NCI-H1417 (cell line): Measurements from ENCODE around the gene NOC4L.
"Not testable (repeated sequence)": the region's sequence is repeated elsewhere in the genome, so short reads cannot be mapped to it uniquely, and the experiment has no call there.

Experiments
- DNase-seq, 3 experiments: peaks; one replicate each; lab custom pipeline; 2025; lab: John Stamatoyannopoulos, UW

The NOC4L gene

DNA sequence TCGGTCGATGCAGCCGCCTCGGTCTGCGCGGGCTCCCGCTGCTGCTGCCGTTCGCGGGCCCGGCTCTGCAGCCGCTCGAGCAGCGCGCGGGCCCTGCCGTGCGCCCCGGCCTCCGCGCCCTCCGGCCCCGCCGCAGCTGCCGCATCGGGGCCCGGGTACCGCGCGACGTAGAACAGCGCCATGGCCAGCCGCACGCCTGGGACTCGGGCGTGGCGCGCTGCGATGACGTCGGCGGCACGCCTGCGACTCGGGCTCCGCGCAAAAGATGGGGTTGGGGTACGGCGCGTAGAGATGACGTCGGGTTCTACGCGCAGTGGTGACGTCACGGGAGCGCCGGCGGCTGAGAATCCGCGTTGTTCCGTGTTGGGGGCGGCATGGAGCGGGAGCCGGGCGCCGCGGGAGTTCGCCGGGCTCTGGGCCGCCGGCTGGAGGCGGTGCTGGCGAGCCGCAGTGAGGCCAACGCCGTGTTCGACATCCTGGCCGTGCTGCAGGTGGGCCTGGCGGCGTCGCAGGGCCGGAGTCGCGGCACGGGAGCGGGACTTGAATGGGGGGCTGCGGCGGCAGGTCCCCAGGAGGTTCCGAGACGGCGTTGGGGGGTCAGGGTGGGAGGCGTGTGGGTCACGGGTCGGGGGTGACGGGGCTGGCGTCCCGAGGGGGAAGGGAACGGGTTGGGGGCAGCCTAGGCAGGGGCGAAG lies at the start of gene NOC4L, which contains the start of gene DDX51:
Gene NOC4L, plus strand, starts transcription at position 343 of the 695 bp plus-strand sequence. Its CDS starts 32 bp downstream, at position 375.
Gene DDX51, minus strand, starts transcription at position 205 of the 695 bp plus-strand sequence. Its CDS starts 23 bp downstream, at position 182.
- DNase-seq: peak; percentile 95 to 97 (median 97)

- DNase-seq: no peak
Measured at GRCh38 chr12:132095520-132096409, 48.5 kb upstream of the NOC4L start.

- DNase-seq: no peak
Measured at GRCh38 chr12:132099739-132100138, 44.5 kb upstream of the NOC4L start.

GRCh38 chr12:132100306-132101065 lies 43.8 kb upstream of the NOC4L start:
- DNase-seq: no peak

DNA sequence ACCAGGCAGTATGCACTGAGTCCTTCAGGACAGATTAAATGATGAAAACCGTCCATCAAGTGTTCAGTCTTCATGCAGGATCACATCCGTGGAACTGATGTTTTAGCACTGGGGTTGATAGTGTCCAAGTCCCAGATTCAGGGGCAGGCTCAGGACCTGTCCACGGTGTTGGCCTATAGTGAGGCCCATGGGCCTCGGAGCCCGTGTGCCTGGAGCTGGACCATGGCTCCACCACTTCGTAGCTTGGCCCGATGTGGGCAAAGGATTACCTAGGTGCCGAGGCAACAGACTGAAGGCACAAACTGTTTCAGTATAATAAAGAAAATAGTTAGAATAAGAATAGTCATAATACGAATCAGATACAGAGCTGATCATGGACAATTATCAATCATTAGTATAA lies 42.0 kb upstream of the NOC4L start:
- DNase-seq: no peak

DNA sequence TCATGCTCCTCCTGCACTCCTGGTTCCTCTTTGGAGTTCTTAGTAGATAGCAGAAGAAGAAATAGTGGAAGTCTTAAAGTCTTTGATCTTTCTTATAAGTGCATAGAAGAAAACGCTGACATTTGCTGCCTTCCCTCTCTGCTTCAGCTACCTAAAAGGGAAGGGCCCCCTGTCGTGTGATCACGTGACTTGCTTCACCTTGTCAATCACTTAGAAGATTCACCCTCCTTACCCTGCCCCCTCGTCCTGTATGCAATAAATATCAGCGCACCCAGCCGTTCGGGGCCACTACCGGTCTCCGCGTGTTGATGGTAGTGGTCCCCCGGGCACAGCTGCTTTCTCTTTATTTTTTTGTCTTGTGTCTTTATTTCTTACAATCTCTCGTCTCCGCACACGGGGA lies 41.2 kb upstream of the NOC4L start:
- not testable (repeated sequence) for DNase-seq

DNA sequence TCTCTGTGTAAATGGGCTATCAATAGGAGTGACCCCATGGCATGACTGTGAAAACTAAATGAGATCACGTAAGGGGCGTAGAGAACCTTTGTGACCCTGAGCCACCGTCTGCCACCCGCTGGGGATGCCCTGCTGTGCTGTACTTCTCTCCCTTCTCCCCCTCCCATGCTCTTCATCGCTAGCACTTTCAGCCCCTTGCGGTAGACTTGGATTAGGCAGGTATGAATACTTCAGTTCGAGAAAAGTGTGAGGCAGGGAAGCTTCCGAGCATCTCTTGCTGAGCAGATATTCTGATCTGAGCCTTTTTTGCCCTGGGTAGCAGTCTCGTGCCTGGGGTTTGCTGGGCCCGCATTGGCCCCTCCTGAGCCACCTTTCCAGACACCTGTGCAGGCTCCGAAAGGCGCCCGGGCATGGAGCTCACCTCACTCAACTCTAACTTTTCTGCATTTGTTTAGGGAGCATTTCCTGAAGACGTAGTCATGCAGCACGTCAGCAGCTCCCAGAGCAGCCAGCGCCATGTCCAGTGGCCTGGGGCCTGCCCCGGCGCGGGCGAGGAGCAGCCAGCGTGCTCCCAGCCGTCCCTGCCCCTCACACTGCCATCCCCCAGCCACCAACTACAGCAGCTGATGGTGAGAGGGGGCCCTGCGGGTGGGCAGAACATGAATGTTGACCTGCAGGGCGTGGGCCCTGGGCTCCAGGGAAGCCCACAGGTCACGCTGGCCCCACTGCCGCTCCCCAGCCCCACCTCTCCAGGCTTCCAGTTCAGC lies 40.5 kb upstream of the NOC4L start:
- no peak for DNase-seq

DNA sequence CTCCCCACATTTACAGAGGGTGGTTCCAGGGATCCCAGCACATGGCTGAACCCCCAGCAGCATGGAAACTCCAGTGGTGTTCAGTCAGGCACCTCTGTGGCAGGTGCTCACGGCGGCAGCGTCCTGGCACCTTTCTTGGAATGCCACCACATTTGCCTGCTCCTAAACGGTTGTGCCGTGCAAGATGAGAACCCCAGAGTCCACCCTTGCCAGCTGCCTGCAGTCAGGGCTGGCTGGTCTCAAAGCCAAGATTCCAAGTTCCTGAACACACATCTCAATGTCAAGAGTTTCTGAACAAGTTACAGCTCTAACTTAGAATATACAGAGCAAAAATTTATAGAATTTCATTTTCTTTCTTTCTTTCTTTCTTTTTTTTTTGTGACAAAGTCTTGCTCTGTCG lies 38.8 kb upstream of the NOC4L start:
- no peak for DNase-seq

GRCh38 chr12:132106921-132107320 lies 37.3 kb upstream of the NOC4L start:
- DNase-seq: no peak

DNA sequence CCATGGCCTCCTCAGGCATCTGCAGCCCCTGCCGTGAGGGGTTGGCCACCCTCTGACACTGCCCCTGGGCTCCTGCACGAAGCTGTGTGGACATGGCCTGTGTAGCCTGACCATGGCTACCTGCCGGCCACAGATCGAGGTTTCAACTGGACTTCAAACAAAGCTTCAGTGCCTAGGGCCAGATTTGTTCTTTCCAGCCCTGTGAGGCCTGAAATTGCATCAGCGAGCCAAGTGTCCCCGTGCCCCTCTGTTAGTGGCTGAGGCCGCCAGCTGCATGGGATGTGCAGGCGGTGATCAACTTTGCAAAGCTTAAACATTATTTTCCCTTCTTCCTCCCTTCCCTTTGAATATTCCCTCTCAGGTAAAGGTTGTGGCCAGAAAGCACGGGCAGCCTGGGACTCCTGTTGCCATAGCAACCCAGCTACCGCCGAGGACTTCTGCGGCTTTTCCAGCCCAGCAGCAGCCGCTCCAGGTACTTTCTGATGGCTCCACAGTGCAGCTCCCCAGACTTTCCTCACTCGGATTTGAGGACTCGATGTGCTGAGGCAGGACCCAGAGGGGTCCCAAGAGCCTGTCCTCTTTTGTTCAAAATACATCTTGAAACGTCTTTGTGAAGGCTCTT lies 35.9 kb upstream of the NOC4L start:
- peak; percentile 7 to 60 (median 54) for DNase-seq

DNA sequence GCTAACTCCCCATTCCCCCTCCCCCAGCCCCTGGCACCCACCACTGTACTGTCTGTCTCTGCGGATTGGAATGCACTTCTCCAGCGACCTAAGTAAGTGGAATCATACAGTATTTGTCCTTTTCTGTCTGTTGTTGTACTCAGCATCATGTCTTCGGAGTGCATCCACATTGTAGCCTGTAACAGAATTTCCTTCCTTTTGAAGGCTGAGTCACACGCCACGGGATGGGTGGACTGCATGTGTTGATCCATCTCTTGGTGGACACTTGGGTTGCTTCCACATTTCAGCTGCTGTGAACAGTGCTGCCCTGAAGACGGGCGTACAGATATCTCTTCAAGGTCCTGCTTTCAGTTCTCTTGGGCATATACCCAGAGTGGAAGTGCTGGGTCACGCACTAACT lies 34.5 kb upstream of the NOC4L start:
- no peak for DNase-seq

DNA sequence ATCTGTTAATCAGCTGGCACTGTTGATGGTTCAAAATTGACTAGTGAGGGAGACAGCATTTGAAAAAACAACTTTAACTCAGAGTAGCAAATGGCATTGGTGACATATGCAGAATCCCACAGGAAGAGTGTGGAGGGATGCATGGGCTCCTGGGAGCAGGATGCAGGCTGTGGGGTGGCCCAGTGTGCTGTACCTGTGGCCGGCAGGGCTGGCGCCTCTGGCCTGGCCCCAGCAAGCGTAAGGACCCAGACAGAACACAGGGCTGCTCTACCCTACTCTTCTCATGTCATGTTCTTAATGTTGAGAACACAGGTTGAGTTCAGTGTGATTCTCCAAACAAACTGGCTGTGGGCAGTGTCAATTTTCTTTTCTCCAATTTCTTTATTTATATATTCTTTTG lies 33.6 kb upstream of the NOC4L start:
- no peak for DNase-seq

DNA sequence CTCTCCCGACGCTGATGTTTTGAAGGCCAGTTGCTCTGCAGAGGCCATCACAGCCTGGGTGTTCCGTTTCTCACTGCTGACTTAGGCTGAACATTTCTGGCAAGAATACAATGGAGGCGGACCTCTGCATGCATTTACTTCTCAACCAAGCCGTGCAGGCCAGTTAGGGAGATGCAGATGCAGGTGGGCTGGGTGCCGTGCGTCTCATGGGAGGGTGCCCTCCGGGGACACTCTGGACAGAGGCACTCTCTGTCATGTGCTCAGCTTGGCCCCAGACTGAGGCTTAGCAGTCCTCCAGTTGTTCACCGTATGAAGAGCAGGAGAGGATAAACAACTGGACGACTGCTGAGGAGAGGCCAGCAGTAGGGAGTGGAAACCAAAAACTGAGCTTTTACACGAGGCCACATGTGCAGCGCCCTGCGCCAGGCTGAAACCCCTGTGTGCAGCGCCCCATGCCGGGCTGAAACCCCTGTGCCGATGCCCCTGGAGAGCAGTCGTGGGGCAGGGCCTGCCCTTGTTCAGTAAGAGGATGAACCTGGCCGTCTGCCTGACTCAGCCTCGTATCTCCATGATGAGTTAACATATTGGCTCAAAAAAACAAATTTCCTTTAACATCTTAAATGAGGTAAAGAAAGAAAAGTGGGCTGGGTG lies 32.5 kb upstream of the NOC4L start:
- DNase-seq: no peak

- DNase-seq: no peak
Measured at GRCh38 chr12:132114667-132115066, 29.6 kb upstream of the NOC4L start.

- no peak for DNase-seq
Measured at GRCh38 chr12:132115500-132115899, 28.8 kb upstream of the NOC4L start.

DNA sequence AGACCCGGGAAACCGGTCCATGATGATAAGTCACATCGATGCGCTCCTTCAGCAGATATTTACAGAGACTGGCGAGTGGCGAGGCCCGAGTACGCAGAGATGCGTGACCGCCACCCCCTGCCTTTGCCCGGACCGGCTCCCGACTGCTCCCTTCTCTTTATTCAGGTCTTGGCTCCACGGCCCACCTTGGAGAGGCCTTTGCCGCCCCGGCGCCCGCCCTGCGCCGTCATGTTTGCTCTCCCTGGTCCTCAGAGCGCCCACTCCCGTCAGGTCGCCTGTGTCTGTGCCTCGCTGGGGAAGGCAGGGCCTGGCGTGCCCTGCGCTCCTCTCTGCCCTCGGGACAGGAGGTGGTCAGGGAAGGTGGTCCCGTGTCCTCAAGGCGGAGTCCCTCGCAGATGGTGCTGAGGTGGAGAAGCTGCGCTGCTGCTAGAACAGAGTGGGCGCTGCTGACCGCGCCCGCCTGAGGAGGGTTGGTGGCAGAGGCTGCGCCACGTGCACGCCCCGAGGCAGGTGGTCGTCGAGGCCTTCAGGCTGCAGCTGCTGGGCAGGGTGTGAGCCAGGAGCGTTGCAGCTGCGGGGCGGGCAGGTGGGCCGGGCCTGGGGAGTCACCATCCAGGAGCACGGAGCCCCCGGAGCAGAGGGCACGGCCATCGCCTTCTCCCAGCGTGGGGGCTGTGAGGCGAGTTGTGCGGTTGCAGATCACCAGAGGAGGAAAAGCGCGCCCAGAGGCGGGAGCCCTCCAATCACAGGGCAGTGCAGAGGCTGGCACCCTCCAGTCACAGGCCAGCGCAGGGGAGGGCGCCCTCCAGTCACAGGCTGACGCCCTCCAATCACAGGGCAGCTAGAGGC lies 27.3 kb upstream of the NOC4L start:
- DNase-seq: no peak

GRCh38 chr12:132117558-132117875 lies 26.7 kb upstream of the NOC4L start:
- DNase-seq: no peak

DNA sequence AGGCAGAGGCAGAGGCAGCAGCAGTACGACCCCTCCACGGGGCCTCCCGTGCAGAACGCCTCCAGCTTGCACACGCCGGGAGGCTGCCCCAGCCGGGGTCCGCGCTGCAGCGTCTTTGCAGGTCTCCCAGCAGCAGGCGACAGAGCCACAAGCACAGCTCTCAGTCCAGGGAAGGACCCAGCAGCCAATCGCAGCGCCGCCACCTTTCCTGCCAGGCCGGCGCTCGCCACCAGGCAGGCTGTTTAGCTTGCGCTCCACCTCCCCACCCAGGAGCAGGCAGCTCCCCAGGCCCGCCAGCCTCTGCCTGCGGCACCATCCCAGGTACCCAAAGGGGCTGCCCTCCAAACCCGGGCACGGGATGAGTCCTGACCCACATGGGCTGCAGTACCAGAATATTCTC lies 25.4 kb upstream of the NOC4L start:
- DNase-seq: no peak

GRCh38 chr12:132121283-132121682 lies 23.0 kb upstream of the NOC4L start:
- no peak for DNase-seq
